ENCODE measurements around the gene HIC1. TPM values are rescaled to one million over a fixed set of nuclear protein-coding genes. Genes with fewer than 3 reads are reported as not detected.

The HIC1 gene
- total RNA-seq, 1 donor = 18.5 TPM

DNA sequence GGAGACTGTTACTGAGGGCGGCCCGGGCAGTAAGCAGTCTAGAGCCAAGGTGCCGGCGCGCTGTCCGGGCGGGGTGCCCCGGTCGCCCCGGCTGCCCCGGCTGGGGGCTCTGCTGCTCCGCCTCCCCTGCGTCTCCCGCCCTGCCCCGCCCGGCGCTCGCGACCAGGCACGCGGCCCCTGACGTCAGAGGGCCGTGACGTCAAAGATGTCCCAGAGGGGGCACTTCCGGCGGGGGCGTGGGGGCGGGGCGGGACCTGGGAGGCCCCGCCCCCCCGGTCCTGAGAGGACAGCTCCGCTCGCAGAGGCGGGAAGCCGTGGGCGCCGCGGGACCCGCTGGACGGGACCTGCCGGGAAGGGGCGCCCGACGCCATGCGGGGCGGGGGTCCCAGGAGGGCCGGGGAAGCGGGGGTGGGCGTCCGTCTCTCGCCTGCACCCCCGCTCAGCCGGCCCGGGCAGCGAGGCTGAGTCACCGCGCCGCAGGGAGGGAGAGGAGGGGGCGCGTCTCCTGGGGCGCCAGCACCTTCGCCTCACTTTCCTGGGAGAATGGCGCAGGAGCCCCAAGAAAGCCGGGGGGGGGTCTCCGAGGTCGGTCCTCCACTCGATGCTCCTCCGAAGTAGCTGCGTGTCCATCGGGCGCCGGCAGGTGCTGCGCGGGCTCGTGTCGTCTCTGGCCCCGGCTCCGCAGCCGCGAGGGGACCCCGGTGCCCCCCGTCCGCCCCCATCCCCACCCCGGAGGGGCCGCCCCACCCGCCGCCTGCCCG is 4.4 kb upstream of the HIC1 start:
- Histone ChIP-seq H3K36me3 (ENCODE audit: insufficient read depth, low read length) (peaks cover 5% of the 10 kb centered on the region), H3K4me1 (ENCODE audit: insufficient read depth, low read length) (peaks cover 17% of the 10 kb centered on the region), H3K4me2 (ENCODE audit: insufficient read depth, low read length) (peak overlapping the region; percentile 74), H3K27ac (ENCODE audit: low read depth, low read length) (no peak overlapping the region), H3K27me3 (ENCODE audit: insufficient read depth, low read length) (peaks cover 7% of the 10 kb centered on the region), H3K9me3 (ENCODE audit: low read depth, low read length) (no peaks in the 10 kb centered on the region), H3K79me2 (ENCODE audit: insufficient read depth, low read length) (no peaks in the 10 kb centered on the region), H2AFZ (ENCODE audit: low read length) (no peak overlapping the region), H4K20me1 (ENCODE audit: insufficient read depth, low read length) (no peaks in the 10 kb centered on the region), H3K4me3 (ENCODE audit: insufficient read depth, low read length) (peak overlapping the region; percentile 67)
- DNase-seq (ENCODE audit: insufficient read length, low spot score, missing footprints) = peak; percentile 97
- TF ChIP-seq, protein P1, sequence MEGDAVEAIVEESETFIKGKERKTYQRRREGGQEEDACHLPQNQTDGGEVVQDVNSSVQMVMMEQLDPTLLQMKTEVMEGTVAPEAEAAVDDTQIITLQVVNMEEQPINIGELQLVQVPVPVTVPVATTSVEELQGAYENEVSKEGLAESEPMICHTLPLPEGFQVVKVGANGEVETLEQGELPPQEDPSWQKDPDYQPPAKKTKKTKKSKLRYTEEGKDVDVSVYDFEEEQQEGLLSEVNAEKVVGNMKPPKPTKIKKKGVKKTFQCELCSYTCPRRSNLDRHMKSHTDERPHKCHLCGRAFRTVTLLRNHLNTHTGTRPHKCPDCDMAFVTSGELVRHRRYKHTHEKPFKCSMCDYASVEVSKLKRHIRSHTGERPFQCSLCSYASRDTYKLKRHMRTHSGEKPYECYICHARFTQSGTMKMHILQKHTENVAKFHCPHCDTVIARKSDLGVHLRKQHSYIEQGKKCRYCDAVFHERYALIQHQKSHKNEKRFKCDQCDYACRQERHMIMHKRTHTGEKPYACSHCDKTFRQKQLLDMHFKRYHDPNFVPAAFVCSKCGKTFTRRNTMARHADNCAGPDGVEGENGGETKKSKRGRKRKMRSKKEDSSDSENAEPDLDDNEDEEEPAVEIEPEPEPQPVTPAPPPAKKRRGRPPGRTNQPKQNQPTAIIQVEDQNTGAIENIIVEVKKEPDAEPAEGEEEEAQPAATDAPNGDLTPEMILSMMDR (IDR thresholded peaks at IDR 0.05; ENCODE audit: extremely low read depth, low read depth, low read length) = no peak

DNA sequence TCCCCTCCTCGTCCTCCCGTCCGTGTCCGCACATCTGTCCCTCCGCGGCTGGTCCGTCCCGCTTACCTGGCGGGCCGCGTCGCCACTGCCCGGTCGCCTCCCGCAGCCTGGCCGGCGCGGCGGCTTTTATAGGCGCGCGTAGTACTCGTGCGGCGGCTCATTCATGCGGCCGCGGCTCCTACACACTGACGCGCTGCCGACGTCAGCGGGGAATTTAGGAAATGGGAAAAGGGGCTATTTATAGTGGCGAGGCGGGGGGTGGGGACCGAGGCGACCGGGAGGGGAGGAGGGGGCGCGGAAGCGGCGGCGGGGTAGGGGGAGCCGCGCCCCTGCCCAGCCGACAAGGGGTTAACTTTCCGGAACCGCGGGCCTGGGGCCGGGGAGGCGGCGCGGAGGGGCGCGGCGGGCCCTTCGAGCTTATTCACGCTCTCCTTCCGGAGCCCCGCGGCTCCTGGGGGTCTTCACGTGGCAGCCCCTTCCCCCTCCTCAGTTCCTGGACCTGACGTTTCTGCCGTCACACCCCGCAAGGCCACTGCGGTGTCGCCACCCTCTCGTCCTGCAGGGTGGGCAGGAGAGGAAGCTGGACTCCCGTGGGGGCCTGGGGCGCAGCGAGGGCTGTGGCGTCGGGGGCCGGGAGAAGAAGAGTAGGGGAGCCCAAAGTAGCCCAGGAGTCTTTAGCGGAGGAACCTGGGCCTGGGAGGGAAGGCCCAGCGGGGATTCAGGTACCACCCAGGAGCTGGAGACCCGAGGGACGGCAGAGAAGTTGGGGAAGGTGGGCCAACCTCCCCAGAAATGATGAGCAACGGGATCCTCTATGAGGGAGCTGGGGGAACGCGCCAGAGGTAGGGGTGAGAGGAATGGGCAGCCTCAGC is 3.6 kb upstream of the HIC1 start:
- TF ChIP-seq, protein P1 (IDR thresholded peaks at IDR 0.05; ENCODE audit: extremely low read depth, low read depth, low read length) = no peak
- peak overlapping the region; percentile 74 for H3K4me2 ChIP-seq (ENCODE audit: insufficient read depth, low read length)
- H4K20me1 ChIP-seq (ENCODE audit: insufficient read depth, low read length) = no peaks in the 10 kb centered on the region
- no peak overlapping the region for H3K27ac ChIP-seq (ENCODE audit: low read depth, low read length)
- H3K79me2 ChIP-seq (ENCODE audit: insufficient read depth, low read length) = peaks cover 3% of the 10 kb centered on the region
- no peak overlapping the region for H2AFZ ChIP-seq (ENCODE audit: low read length)
- H3K4me1 ChIP-seq (ENCODE audit: insufficient read depth, low read length) = peaks cover 17% of the 10 kb centered on the region
- peak; percentile 93 for DNase-seq (ENCODE audit: insufficient read length, low spot score, missing footprints)
- no peaks in the 10 kb centered on the region for H3K9me3 ChIP-seq (ENCODE audit: low read depth, low read length)
- H3K36me3 ChIP-seq (ENCODE audit: insufficient read depth, low read length) = peaks cover 1% of the 10 kb centered on the region
- H3K27me3 ChIP-seq (ENCODE audit: insufficient read depth, low read length) = peaks cover 7% of the 10 kb centered on the region
- peak overlapping the region; percentile 67 for H3K4me3 ChIP-seq (ENCODE audit: insufficient read depth, low read length)

- TF ChIP-seq, protein P1 (IDR thresholded peaks at IDR 0.05; ENCODE audit: extremely low read depth, low read depth, low read length) = no peak
- no peak overlapping the region for H3K4me2 ChIP-seq (ENCODE audit: insufficient read depth, low read length)
Measured at GRCh38 chr17:2051933-2052559, 2.9 kb upstream of the HIC1 start.

More at GRCh38 chr17:2051933-2052559, 2.9 kb upstream of the HIC1 start:
- no peak for DNase-seq (ENCODE audit: insufficient read length, low spot score, missing footprints)
- Histone ChIP-seq H3K27ac (ENCODE audit: low read depth, low read length) (no peak overlapping the region), H3K4me3 (ENCODE audit: insufficient read depth, low read length) (no peak overlapping the region), H3K9me3 (ENCODE audit: low read depth, low read length) (no peaks in the 10 kb centered on the region), H2AFZ (ENCODE audit: low read length) (no peak overlapping the region), H3K4me1 (ENCODE audit: insufficient read depth, low read length) (peaks cover 17% of the 10 kb centered on the region), H3K79me2 (ENCODE audit: insufficient read depth, low read length) (peaks cover 8% of the 10 kb centered on the region), H3K36me3 (ENCODE audit: insufficient read depth, low read length) (peaks cover 3% of the 10 kb centered on the region), H3K27me3 (ENCODE audit: insufficient read depth, low read length) (peaks cover 7% of the 10 kb centered on the region), H4K20me1 (ENCODE audit: insufficient read depth, low read length) (no peaks in the 10 kb centered on the region)
